Lung (tissue), 12 donors: ENCODE results near the gene ANTXR1. TPM values are rescaled to one million over a fixed set of nuclear protein-coding genes. Genes with fewer than 3 reads are reported as not detected.

Source experiments
- ATAC-seq: fragments of 200-7000 bp; cut with Tn5 transposase; one replicate; pipeline ENCODE4 v1.9.1; 2020; ENCODE audit warnings: moderate number of reproducible peaks; ENCODE audit not compliant: insufficient read depth, low FRiP score
- DNase-seq, 3 donors: peaks; one replicate each; pipeline ENCODE4 v3.0.0-alpha.2; 2013 to 2017
- H3K27ac ChIP-seq, 2 donors: one replicate each; pipeline ENCODE4 v1.5.1; 2013; ENCODE audit warnings: mild to moderate bottlenecking in 2 of 2, moderate library complexity in 2 of 2, control low read depth in 1 of 2, inconsistent platforms in 1 of 2, low read depth in 1 of 2, low read length in 1 of 2
- H3K27me3 ChIP-seq, 3 donors: one replicate each; pipeline ENCODE4 v1.5.1; 2013; ENCODE audit warnings: low read length in 2 of 3; ENCODE audit not compliant: control insufficient read depth in 3 of 3, insufficient read depth in 3 of 3
- H3K36me3 ChIP-seq, 4 donors: one replicate each; pipeline ENCODE4 v1.5.1; 2013; ENCODE audit warnings: low read length in 4 of 4, mild to moderate bottlenecking in 1 of 4, moderate library complexity in 1 of 4; ENCODE audit not compliant: control insufficient read depth in 4 of 4, insufficient read depth in 4 of 4
- H3K4me1 ChIP-seq, 5 donors: one replicate each; pipeline ENCODE4 v1.5.1; 2013; ENCODE audit warnings: low read length in 5 of 5, mild to moderate bottlenecking in 2 of 5, moderate library complexity in 1 of 5; ENCODE audit not compliant: control insufficient read depth in 5 of 5, insufficient read depth in 5 of 5
- H3K4me3 ChIP-seq: one replicate; pipeline ENCODE4 v1.5.1; 2013; ENCODE audit warnings: mild to moderate bottlenecking, control low read depth, moderate library complexity
- H3K9ac ChIP-seq, 2 donors: one replicate each; pipeline ENCODE4 v1.5.1; 2013; ENCODE audit warnings: low read length in 2 of 2, control low read depth in 1 of 2; ENCODE audit not compliant: insufficient read depth in 1 of 2
- H3K9me3 ChIP-seq, 4 donors: one replicate each; pipeline ENCODE4 v1.5.1; 2013; ENCODE audit warnings: low read length in 3 of 4, mild to moderate bottlenecking in 1 of 4, moderate library complexity in 1 of 4; ENCODE audit not compliant: control insufficient read depth in 4 of 4, insufficient read depth in 3 of 4
- CTCF ChIP-seq: IDR thresholded peaks from 2 replicates; pipeline ENCODE4 v1.5.1; 2012; ENCODE audit warnings: mild to moderate bottlenecking; ENCODE audit errors: control extremely low read depth, extremely low read depth
- WGBS, 2 donors: extraction: QIAGEN DNeasy Blood & Tissue Kit; methylation state at CpG; one replicate each; pipeline ENCODE4 v1.1.7; 2013; 5-methylcytosine and 5-hydroxymethylcytosine counted together
- polyA plus RNA-seq, 2 donors: library from polyadenylated mRNA; stranded (reverse); fragments of 200-250 nt; gene quantifications; one replicate each; pipeline ENCODE4 v1.2.1, GENCODE V29; 2013
- total RNA-seq, 2 donors: library from RNA; depleted of rRNA in 1 of 2; stranded (reverse); fragments of >200 nt in 1 of 2; gene quantifications; one replicate each; pipeline ENCODE4 v1.2.1, GENCODE V29; 2014 to 2021
- donor health status: control.
- donor health status: control.
- donor health status: Bipolar disorder and iron deficiency.
- donor health status: healthy.
- donor health status: DM: yes; HTN: yes; CAD: no.

The ANTXR1 gene
- total and polyA plus RNA-seq, 4 donors: 13.4 to 81.0 (median 34.8) TPM

DNA sequence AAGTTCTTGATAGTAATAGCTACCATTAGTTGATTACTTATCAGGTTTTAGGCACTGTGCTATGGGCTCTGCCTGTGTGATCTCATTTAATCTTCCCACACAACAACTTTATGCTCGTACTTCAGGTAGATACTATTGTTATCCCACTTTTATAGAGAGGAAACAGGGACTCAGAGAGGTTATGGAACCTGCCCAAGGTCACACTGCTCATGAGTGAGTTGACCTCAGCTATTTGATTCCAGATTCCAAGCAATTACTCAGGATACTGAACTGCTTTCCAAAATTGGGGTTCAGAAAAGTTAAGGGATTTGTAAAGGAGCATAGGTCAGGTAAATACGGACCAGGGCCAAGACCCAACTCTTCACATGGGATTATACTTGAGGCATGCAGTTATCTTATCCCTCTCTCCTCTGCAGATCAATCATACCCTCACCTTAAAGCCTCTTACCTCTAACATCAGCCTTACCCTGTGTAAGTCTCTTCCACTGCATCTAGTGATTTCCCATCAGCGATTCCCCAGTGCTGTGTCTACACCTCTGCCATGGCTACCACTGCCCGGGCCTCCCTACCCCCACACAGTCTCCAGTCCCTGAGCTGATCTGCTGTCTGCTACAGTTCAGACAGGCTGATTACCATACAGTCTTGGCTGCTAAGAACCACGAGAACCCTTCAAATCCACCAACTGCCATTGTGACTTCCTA, 74.4 kb downstream of the ANTXR1 start:
- 87 to 94% methylated on average over 5 of the region's 5 CpGs for WGBS, 2 donors
- Histone ChIP-seq H3K36me3 (peaks cover 0 to 21% (median 9%) of the 10 kb centered on the region in 4 donors), H3K4me3 (no peak overlapping the region), H3K4me1 (peaks cover 4 to 53% (median 19%) of the 10 kb centered on the region in 5 donors), H3K27me3 (no peaks in the 10 kb centered on the region), H3K9me3 (no peaks in the 10 kb centered on the region), H3K9ac (no peak overlapping the region), H3K27ac (peak overlapping the region in 1 of 2 donors; percentile 65)
- ATAC-seq (no peak), DNase-seq (no peak)
- TF ChIP-seq CTCF: no peak

DNA sequence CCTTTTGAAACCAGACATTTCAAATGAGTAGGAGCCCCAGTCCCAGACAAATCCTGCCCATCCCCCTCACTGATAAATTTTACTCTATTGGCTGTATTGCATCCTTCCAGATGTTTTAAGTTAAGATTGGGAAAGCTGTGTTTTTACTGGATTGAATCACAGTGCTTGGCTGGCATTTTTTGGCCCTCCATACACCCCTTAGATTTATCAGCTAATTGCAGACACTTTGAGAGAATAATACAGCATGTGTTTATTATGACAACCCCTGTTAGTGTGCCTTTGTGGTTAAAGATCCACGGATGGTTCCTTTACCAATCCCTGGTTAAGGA, 74.9 kb downstream of the ANTXR1 start:
- H3K27ac ChIP-seq: no peak overlapping the region
- ATAC-seq: no peak
- peak in 2 of 3 donors; percentile 53 to 58 for DNase-seq
- H3K4me1 ChIP-seq: peaks cover 4 to 48% (median 19%) of the 10 kb centered on the region in 5 donors
- TF ChIP-seq CTCF: no peak
- no peaks in the 10 kb centered on the region for H3K27me3 ChIP-seq
- no peaks in the 10 kb centered on the region for H3K9me3 ChIP-seq
- no peak overlapping the region for H3K9ac ChIP-seq
- peaks cover 0 to 21% (median 9%) of the 10 kb centered on the region in 4 donors for H3K36me3 ChIP-seq
- H3K4me3 ChIP-seq: no peak overlapping the region
- WGBS, 2 donors: 61 to 70% methylated on average over 1 of the region's 1 CpG

DNA sequence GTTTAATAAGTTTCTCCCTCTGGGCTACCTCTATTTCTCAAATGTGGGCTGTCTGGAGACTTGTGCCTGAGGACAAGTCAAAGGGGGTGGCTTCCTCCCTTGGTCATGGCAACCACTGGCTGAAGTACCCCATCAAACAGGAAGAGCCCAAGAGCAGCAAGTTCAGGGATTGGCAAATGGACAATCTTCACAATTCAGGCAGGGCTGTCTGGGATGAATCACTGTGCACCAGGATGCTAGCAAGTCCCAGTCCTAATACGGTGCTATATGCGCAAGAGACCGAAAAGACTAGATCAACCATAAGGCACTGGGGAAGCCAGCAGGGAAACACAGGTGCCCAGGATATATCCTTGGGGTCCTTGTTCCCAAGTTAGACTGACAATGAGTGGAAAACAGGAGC, 75.5 kb downstream of the ANTXR1 start:
- ATAC-seq: no peak
- peak overlapping the region in 1 of 2 donors; percentile 35 for H3K9ac ChIP-seq
- no peaks in the 10 kb centered on the region for H3K9me3 ChIP-seq
- DNase-seq: no peak
- peaks cover 0 to 42% (median 15%) of the 10 kb centered on the region in 5 donors for H3K4me1 ChIP-seq
- H3K27me3 ChIP-seq: no peaks in the 10 kb centered on the region
- no peak for TF ChIP-seq CTCF
- 88 to 97% methylated on average over 3 of the region's 3 CpGs for WGBS, 2 donors
- peak overlapping the region in 1 of 2 donors; percentile 61 for H3K27ac ChIP-seq
- no peak overlapping the region for H3K4me3 ChIP-seq
- peaks cover 0 to 20% (median 8%) of the 10 kb centered on the region in 4 donors for H3K36me3 ChIP-seq
